Iris pigment epithelial cell (primary cell): ENCODE measurements around the gene SENP1.

Source experiments
- DNase-seq: peaks from one replicate; pipeline ENCODE4 v3.0.0-alpha.2; 2011; ENCODE audit warnings: low read depth

SENP1 gene

GRCh38 chr12:47999816-48000215 lies 106.1 kb downstream of the SENP1 start:
- DNase-seq: no peak

DNA sequence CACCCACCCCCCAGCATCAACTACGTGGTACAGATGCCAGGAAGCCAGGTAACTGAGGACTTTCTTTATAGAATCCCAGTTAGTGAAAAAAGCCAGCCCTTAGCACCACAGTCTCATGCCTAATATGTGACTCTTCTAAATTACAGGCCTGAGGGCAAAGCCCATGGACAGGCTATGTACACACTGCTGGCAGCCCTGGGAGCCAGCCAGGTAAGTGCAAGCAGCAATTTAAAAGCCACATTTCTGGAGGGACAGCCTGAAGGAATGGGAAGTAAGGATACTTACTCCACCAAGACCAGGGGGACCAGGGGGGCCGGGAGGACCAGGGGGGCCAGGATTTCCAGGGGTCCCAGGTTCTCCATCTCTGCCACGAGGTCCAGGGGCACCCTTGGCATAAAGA lies 108.6 kb downstream of the SENP1 start:
- DNase-seq: no peak

- peak; percentile 62 for DNase-seq
Observed at GRCh38 chr12:47995981-47996401, 109.9 kb downstream of the SENP1 start.

DNA sequence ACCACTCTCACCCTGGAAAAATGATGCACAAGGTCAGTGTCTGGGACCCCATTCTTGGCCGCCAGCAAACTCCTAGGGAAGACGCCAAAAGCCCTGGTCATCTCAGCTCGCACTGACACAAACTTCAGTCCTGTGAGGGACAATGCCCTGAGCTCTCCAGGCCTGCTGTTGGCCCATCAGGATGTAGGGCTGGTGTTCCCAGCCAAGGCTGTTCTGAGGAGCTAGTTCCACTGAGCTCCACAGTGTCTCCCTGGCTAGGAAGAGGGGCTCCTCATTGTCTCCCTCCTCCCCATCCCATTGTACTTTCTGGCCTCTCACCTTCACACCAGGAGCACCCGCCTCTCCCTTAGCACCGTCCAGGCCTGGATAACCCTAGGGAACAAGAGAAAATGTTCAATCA lies 112.4 kb downstream of the SENP1 start:
- no peak for DNase-seq
